HG02970 (cell line): Measurements from ENCODE around the gene FAN1.

Experiments used
- ATAC-seq: cut with Tn5 transposase; IDR thresholded peaks from one replicate; pipeline ENCODE4 v1.9.1; 2021; ENCODE audit warnings: mild to moderate bottlenecking, moderate library complexity, moderate number of reproducible peaks; ENCODE audit not compliant: unreplicated experiment, low FRiP score

FAN1 gene

GRCh38 chr15:30953731-30954378 is 50.1 kb downstream of the FAN1 start:
- no peak for ATAC-seq

GRCh38 chr15:30954674-30955073 is 51.0 kb downstream of the FAN1 start:
- no peak for ATAC-seq

DNA sequence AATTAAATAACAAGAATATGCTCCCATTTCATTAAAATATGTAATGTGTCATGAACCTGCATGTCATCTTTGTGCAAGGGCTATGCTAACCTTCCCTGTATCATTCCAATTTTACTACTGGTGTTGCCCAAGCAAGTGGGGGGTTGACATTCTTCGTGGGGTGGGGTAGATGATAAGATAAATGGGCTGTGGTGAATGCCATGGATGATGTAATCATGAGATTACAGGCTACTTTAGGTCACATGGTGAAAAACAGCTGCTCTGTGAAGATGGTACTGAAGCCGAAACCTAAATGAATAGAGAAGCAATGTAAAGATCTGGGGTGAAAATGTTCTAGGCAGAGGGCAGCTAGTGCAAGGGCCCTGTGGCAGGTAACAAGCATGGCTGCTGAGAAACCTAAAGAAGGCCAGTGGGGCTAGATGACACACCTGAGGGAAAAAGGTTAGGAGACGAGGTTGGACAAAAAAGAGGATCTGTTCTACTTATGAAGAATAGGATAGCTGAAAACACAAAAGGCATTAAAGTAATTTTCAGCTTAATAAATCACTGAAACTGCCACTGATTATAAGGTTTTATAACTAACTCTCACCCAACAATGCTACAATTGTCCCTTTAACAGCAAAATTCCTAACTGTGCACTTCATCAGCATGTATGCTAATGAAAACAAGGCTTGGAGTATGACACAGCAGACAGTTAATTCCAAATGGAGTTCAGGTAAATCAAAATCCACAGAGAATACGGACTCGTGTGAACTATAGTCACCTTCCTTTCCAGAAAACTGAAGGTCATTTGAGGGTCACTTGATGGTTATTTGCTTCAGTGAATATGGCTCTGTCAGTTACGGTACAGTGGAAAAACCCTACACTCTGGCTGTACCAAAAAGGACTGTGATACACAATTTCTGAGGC is 52.8 kb downstream of the FAN1 start:
- ATAC-seq: no peak

GRCh38 chr15:30958219-30958618 is 54.5 kb downstream of the FAN1 start:
- ATAC-seq: no peak

DNA sequence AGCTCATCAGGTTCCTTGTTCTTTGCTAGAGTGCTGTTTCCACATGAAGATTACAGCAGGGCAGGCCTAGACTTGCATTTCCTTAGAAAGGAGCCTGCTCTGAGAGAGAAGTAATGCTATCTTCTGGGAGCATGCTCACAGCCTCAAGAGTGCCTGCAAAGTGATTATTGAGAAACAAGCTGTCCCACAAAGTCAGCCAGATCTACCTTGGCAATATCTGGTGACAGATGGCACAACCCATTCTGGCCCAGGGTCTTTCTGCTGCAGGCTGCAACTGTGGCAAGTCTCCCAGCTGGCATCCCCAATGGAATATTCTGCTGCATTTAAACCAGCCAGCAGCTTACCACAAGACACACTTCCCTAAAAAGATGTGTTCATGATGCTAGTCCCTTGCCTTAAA is 58.4 kb downstream of the FAN1 start:
- ATAC-seq: no peak

GRCh38 chr15:30962659-30963058 is 58.9 kb downstream of the FAN1 start:
- ATAC-seq: no peak

DNA sequence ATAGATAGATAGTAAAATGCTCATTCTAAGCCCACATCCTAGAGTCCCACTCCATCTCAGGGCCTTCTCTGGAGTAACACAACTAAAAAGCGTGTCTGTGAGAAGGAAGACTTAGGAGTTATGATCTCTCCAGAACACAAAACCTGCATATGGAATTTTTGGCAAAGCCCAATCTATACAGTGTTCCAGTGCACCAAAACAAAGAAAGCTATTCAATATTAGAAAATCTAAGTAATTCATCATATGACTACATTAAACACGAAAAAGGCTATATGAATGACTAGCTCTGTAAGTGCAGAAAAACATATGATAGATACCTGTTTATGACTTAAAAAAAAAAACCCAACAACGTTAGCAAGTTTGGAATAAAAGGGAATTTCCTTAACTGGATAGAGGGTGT is 60.0 kb downstream of the FAN1 start:
- ATAC-seq: no peak

GRCh38 chr15:30969724-30970123 is 66.0 kb downstream of the FAN1 start:
- ATAC-seq: no peak

- ATAC-seq: no peak
Measured at GRCh38 chr15:30973379-30973778, 69.7 kb downstream of the FAN1 start.

DNA sequence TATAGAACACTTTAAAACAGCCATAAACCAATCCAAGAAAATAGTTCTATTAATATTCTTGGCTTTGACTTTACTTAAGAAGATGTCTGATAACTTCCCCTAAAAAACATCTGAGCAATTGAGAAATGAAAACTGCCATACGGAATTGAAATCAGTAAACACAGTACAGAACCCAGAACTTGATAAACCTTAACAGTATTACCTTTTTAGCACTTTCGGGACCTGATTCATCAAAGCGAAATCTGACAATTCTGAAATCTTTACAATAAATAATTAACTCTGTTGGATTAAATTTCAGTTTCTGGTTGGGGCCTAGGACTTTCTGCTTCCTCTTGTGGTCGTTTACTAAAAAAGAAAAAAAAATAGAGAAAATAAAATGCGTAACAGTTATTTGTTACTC is 70.4 kb downstream of the FAN1 start:
- ATAC-seq: no peak

- ATAC-seq: no peak
Measured at GRCh38 chr15:30978328-30978727, 74.6 kb downstream of the FAN1 start.

DNA sequence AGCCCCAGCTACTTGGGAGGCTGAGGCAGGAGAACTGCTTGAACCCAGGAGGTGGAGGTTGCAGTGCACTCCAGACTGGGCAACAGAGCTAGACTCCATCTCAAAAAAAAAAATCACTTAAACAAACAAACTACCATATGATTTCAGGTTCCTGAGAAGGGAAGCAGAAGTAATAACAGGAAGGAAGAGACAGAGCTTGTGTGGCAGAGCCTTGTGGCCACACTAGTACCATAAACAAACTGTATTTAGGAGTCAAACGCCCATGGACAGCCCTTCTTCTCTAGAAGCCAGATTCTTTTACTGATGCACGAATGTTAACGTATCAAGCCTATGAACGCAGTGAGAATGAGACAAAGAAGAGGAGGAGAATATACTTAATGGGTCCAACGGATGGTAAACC is 75.7 kb downstream of the FAN1 start:
- ATAC-seq: no peak

- no peak for ATAC-seq
Measured at GRCh38 chr15:30984118-30984517, 80.4 kb downstream of the FAN1 start.

GRCh38 chr15:30984542-30984941 is 80.8 kb downstream of the FAN1 start:
- no peak for ATAC-seq

DNA sequence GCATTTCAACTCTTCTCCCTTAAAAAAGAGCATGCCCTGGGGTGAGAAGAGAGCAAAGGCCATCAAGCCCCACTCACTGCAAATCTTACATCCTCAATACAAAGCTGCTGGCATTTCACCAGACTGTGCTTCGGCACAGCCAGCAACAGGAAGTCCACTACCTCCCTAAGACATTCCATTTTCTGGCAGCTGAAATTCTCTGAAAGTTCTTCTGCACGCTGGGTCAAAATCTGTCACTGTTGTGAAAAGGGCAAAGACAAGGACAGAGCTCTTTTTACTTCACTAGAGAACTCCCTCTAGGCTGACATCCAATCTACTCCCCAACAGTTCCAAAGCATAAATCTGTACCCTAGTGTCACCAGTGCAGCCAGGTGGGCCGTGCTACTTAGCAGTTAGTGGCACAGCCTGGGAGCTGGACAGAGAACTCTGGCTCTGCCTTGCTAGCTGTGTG is 81.4 kb downstream of the FAN1 start:
- no peak for ATAC-seq

DNA sequence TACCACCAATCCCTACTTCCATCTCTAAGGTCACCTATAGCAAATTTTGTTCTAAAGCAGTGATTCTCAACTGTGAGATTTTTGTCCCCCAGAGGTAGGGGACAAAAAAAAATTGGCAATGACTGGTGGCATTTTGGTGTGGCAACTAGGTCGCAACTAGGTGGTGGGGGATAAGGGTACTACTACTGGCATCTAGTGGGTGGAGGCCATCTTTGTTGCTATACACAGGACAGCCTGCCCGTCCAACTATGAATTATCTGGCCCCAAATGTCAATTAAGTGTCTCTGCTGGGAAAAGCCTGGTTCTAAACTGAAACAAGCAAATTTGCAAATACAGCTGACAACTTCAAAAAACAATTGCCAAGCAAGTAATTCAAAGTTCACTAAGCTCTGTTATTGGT is 86.3 kb downstream of the FAN1 start:
- ATAC-seq: no peak

- ATAC-seq: no peak
Measured at GRCh38 chr15:30990446-30991254, 86.9 kb downstream of the FAN1 start.

DNA sequence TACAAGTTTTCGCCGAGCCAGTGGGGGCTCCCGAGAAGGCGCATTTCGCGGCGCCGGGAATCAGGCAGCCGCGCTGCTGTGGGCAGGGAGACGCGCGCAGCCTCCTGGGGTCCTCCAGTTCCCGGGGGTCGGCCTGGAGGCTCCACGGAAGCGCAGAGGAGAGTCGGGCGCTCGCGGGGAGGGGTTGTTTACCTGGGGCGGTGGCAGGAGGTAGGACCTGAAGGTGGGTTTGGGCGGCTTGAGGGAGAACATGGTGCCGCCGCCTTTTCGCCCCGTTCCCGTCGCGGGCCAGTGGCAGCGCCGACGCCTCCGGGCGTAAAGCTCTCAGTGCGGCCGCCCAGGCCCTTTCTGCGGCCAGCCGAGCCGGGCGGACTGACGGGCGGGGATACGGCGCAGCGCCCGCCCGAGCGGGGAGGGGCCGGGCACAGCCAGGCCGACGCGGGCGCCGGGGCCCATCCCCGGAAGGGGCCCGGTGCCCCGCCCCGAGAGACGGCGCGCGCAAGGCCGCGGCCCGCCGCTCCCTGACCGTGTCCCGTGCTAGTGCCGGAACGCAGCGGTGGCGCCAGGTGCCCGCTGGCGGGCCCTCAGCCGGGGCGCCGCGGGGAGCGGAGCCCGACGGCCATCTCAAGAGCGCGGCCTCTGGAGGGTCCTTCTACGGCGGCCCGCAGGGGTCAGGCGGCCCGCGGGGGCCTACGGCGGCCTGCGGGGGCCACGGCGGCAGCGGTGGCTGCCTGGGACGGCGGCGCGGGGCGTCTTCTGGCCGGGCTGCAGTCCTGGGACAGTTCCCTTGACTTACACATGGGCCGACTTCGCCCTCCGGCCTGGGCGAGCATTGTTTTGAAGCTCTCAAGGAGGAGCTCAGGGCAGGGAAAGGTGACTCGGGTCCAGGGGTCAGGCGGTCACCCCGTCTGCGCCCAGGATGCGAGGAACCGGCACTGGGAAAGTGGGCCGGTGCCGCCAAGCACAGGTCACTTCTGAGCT is 87.8 kb downstream of the FAN1 start, which contains the start of gene MTMR10:
Gene MTMR10, minus strand, starts transcription at position 374 of the 981 bp plus-strand sequence. Its CDS starts 122 bp downstream, at position 252.
- peak; percentile 86 for ATAC-seq

GRCh38 chr15:30992249-30992864 is 88.6 kb downstream of the FAN1 start:
- no peak for ATAC-seq
